HG03521 (cell line): ENCODE results near the gene ATP6V0B.

Experiments used
- ATAC-seq: cut with Tn5 transposase; IDR thresholded peaks from one replicate; pipeline ENCODE4 v1.9.1; 2021; ENCODE audit warnings: mild to moderate bottlenecking, moderate library complexity; ENCODE audit not compliant: unreplicated experiment

The ATP6V0B gene

GRCh38 chr1:44024903-44025525 is 50.3 kb downstream of the ATP6V0B start:
- no peak for ATAC-seq

DNA sequence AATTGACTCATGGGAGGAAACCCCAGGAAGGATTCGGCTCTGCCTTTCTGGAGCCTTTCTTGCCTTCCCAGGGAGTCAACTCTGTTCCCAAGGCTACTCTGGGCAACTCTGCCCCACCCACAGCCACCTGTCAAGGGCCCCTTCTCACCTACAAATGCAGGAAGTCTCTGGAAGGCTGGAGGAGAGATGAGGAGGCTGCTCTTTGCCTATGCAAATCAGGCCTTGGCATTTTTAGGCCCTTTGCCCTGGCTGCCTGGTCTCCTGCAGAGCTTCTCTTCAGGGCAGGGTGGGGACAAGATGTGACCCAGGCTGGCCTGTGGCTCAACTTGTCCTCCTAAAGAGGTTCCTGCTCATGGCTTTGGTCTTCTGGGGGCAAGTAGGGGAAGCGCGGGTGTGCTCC is 51.1 kb downstream of the ATP6V0B start:
- ATAC-seq = no peak

- no peak for ATAC-seq
Measured at GRCh38 chr1:44027320-44027719, 52.6 kb downstream of the ATP6V0B start.
